Ammon's horn (tissue), 1 donor: ENCODE results near the gene STK11.

ENCODE experiments used
- DNase-seq: peaks from one replicate; pipeline ENCODE4 v3.0.0-alpha.2; 2016; ENCODE audit warnings: low spot score

The STK11 gene

GRCh38 chr19:1205114-1206099 is at the start of gene STK11:
TSS of gene STK11 (plus strand) at chr19:1205778. CDS start at chr19:1206914, 1,136 bp downstream.
- peak; percentile 98 for DNase-seq

- DNase-seq = no peak
These were observed 49.2 kb upstream of the STK11 start for GRCh38 chr19:1156305-1156801.

GRCh38 chr19:1156830-1157615 is 48.6 kb upstream of the STK11 start:
- no peak for DNase-seq

- no peak for DNase-seq
These were observed 47.4 kb upstream of the STK11 start for GRCh38 chr19:1157931-1158884.

- no peak for DNase-seq
These were observed 46.6 kb upstream of the STK11 start for GRCh38 chr19:1158885-1159448.

- DNase-seq = no peak
These were observed 45.5 kb upstream of the STK11 start for GRCh38 chr19:1159864-1160595.

- no peak for DNase-seq
These were observed 43.9 kb upstream of the STK11 start for GRCh38 chr19:1161716-1162115.

GRCh38 chr19:1162404-1163282 is 42.9 kb upstream of the STK11 start:
- no peak for DNase-seq

GRCh38 chr19:1163283-1163933 is 42.2 kb upstream of the STK11 start:
- no peak for DNase-seq

GRCh38 chr19:1163934-1164683 is 41.5 kb upstream of the STK11 start:
- DNase-seq = no peak

GRCh38 chr19:1164684-1165531 is 40.7 kb upstream of the STK11 start:
- no peak for DNase-seq

GRCh38 chr19:1166872-1167573 is 38.6 kb upstream of the STK11 start:
- no peak for DNase-seq

GRCh38 chr19:1167687-1168571 is 37.6 kb upstream of the STK11 start:
- no peak for DNase-seq

GRCh38 chr19:1168572-1169410 is 36.8 kb upstream of the STK11 start:
- no peak for DNase-seq

- no peak for DNase-seq
These were observed 36.2 kb upstream of the STK11 start for GRCh38 chr19:1169411-1169791.
